ACHN (cell line): ENCODE measurements around the gene MGLL.

Source experiments
- DNase-seq: peaks from one replicate; pipeline ENCODE4 v3.0.0-alpha.2; 2015
- in situ Hi-C: cut with HindIII; loops from 2 replicates; pipeline ENCODE4 v1.10.0; 2017; ENCODE audit warnings: low sequenced_read_pairs, low pct_ligation_motif_present, low pct_unique_long_range_greater_than_20kb

Gene MGLL

DNA sequence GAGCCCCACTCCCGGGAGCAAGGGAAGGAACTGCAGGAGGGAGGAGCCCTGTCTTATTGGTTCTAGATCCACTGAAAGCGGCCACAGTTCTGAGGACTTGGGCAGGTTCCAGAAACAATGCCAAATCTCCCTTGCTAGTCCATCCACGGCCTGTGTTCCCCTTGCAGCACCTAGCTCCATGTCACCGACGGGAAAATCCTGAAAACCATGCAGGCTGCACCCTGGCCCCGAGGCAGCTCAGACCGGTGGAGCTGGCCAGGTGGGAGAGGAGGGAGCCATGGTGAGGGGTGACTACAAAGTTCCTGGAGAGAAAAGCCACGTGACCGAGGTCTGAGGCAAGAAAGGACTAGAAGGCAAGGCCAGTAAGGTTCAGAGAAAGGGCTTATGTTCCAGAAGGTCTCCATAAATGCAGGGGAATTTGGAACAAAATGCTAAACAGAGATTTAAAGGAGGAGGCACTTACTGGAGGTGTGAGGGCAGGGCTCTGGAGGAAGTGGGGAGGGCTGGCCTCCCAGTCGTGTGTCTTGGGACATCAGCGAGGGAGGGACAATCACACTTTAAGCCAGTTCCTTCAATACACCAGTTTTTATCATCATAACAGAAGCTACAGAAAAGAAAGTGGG, 5.4 kb downstream of the MGLL start:
- in situ Hi-C loops, result no loop called here
- no peak for DNase-seq

DNA sequence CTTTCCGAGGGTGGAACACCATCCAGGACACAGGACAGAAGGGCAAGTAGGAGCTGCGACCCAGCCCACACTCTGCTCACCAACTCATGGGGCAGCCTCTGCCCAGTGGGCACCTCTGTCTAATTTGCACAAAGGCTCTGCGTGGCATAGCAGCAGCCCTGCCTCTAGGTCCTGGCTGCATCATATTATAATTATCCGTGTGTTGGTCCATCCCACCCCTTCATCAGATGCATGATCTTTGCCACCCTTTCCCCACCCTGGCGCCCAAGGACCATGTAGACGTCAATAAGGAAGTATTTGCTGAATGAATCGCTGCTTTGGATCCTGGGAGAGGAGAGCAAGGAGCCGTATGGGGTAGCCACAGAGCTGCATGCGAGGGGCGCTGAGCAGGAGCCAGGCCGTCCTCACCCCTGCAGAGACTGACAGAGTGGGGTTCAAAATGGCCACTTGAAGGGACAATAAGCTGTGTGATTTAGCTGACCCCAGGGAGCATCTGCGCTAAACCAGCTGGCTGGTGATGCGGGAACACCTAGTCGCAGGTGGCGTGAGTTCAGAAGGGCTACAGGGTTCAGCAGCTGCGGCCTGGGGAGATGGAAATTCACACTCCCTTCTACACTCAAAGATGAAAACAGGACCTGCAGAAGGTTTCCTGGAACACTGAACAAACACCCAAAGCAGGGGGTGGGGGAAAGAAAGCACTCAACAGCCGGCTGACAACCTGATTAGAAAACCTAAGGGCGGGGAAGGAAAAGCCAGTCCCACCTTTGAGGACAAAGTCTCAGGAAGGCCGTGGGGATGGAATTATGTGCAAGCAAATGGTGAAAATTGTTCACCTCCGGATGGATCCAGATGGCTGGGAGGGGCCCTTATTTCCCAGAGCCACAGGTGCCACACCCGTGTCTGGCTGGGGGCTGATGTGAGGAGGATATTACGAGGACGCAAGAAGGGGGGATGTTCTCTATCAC, 6.4 kb downstream of the MGLL start:
- in situ Hi-C loops, result no loop called here
- no peak for DNase-seq

DNA sequence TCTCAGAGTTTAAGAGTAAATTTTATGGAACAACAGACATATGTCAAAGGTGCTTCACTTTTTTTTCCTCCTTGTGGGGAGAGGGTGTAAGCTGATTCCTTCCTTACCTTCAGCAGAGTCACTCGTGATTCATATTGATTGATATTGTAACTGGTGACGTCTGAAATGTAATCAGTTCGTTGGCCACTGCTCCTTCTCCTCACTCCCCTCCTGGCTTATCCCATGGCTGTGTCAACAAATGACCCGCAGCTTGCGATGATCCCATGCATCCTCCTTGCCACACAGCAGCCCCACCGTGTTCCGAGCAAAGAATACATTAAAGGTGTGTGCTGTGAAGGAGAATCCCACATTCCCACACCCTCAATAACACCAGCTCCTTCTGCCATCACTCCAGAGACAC, 7.3 kb downstream of the MGLL start:
- DNase-seq, result no peak

DNA sequence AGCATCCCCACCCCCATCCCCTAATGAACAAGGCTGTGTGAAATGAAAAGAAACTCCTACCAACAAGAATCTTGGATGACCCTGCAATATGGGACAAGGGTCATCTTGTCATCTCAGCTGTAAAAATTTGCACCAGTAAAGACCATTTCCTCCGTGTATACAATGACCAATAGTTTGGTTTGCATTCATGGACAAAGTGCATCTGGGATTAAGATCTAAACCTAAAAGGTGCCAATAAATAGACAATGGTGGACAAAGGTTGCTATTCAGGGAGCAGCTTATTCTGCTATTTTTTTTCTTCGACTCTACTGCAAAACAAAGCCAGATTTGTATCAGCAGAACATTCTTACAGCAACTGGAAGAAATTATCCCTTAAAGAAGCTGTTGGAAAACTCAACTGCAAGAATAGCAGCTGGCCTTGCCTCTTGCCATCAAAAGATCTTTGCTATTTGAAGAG, 8.0 kb downstream of the MGLL start:
- DNase-seq, result no peak

More for the DNA sequence above, 7.3 kb downstream of the MGLL start:
- in situ Hi-C loops, result no loop called here

DNA sequence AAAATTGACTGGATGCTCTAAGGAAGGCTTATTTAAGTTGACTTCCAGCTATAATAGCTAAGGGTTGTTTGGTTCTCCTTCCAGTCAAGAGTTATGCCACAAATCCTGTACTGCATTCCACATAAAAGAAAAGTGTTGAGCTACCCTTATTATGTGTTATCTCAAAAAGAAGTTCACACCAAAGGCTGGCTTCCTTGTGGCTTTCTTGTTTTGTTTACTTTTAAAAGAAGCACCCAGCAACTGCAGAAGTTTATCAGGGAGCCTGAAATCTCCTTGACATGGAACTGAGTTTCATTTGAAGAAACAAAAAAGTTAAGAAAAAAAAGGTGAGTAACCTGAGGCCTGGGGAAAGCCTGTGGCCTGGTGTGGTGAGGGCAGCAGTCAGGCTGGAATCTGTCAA, 10.2 kb downstream of the MGLL start:
- no peak for DNase-seq
- in situ Hi-C loops, result no loop called here

More for the DNA sequence above, 8.0 kb downstream of the MGLL start:
- in situ Hi-C loops, result no loop called here

DNA sequence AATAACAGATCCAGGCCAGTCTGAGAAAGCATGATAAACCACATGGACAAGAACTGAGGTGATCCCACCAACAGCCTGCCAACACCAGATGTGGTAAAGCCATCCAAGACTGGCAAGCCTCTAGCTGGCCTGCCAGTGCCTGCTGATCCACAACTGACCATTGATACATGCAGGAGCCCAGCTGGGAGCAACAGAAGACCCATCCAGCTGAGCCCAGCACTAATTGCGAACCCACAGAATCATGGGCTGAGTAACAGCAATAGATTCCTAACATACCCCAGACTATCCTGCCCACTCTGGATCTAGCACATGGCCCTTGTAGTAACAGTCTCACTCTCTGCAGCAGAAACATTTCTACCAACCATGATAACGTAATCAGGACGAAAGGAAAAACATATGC, 10.6 kb downstream of the MGLL start:
- in situ Hi-C loops, result no loop called here
- DNase-seq, result no peak

DNA sequence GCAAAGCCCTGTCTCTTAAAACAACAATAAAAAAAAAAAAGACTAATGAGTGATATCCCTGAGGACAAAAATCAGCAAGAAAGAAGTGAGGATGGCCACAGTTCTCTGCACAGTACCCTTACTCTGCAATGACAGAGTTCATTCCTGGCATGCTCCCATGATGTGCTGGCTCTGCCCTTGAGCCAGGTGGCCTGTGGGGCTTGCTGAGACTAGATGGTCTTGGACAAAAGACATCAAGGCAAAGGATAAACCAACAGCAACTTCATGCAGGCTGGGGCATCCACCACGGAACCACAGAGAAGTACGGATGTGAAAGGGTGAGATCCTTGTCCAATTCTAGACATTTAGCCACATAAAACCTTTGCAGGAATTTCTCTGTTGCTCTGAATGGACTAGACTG, 12.7 kb downstream of the MGLL start:
- in situ Hi-C loops, result no loop called here

DNA sequence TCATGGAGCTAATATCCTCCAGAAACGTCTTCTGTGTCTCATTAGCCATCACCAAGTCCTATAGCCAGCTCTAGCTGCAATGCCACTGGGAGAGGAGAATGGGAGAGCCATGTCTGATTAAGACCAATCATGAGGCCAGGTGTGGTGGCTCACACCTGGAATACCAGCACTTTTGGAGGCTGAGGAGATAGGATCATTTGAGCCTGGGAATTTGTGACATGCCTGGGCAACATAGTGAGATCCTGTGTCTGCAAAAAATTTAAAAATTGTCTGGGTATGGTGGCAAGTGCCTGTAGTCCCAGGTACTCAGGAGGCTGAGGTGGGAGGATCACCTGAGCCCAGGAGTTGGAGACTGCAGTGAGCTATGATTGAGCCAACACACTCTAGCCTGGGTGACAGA, 13.1 kb downstream of the MGLL start:
- in situ Hi-C loops, result no loop called here
- DNase-seq, result no peak

More for the DNA sequence above, 12.7 kb downstream of the MGLL start:
- no peak for DNase-seq

DNA sequence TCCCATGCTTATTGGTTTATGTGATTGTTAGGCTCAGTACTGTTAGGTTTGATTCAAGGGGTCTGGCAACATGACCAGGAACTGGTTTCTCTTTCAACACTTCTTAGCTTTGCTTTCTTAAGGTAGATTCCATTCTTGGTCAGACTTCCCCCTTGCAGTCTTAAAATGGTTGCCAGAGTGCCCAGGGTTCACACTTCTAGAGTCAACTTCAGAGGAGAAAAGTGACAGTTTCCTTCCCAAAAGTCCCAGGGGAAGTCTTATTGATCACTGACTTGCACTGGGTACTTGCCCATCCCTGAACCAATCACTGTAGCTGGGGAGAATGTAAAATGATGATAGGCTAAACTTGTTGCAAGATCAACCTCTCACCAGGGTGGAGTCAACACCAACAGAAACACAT, 14.1 kb downstream of the MGLL start:
- DNase-seq, result no peak

DNA sequence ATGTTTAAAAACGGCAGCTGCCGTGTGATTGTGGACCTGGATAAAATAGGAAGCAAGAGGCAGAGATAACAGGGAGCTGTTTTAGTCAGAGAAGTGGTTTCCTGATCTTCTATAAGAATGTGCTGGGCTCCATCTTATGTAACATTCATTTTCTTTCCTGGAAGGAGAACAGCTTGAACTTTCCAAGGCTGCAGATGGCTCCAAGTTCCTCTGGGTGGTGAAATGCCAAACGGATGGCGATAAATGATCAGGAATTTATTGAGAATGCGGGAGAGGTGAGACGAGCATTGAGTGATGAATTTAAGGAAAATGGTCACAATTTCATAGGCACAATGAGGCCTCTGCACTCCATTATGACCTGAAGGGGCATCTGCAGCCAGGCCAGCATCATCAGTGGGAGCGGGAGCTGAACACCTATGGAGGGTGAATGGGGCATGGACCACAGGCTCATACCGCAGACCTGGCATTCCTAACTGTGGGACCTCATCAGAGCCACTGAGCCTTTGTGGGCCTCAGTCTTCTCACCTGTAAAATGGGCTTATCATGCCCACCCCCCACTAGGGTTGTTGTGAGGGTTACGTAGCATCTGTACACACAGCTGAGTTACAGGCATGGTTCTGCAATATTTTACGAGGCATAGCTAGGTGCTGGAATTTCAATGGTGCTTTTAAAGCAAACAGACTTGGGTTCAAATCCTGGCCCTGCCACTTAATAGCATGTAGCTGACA, 17.1 kb downstream of the MGLL start:
- DNase-seq, result no peak

More for the DNA sequence above, 14.1 kb downstream of the MGLL start:
- in situ Hi-C loops, result no loop called here

DNA sequence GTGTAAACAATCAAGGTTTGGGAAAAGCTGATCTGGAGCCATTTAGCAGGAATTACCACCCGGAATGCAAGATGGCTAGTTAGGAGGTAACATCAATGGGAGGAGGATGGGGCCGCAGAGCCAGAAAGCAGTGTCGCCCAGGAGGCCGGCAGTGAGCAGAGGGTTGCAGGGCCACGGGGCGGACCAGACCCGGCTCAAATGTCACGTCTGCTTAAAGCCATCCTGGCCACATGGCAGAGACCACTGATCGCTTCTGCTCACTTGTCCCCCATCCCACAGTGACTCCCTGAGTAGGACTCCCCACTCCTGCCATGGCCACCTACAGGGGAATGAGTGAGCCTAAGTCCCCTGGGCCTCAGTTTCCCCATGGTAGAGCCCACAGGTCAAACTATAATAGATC, 18.2 kb downstream of the MGLL start:
- in situ Hi-C loops, result no loop called here
- DNase-seq, result no peak

More for the DNA sequence above, 17.1 kb downstream of the MGLL start:
- in situ Hi-C loops, result no loop called here

DNA sequence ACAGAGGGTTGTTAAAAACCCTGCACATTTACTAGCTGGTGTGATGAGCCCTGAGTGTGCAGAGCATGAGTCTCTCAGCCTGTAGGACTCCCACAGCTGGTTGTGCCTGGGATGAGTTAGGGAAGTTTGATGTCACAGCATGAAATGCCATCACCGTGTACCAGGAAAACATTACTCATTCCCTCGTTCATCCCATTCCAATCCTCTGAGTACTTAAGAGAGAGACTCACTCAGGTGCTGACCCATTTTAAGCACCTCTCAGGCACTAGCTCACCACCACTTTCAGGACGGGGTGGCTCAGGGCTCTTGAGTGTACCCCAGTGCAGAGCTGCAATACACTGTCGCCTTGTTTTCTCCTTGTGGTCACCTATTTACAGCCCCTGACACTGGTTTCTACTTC, 18.7 kb downstream of the MGLL start:
- in situ Hi-C loops, result no loop called here
- peak; percentile 89 for DNase-seq

DNA sequence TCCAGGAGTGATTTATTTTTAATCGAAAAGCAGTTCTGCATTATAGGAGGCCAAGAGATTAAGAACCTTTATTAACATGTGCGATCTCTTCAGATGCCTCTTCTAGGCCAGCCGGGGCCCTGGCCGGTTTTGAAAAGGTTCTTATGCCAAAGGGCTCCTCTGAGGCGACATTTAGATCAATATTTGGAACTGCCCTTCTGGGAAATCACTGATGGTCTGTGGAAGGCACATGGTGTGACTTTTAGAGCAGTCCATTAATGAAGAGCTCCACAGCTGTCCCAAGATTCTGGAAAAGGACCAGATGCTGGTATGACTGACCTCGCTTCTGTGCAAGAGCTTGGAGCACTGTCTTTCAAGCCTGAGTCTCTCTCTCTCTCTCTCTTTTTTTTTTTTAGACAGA, 19.7 kb downstream of the MGLL start:
- no peak for DNase-seq
- in situ Hi-C loops, result no loop called here

DNA sequence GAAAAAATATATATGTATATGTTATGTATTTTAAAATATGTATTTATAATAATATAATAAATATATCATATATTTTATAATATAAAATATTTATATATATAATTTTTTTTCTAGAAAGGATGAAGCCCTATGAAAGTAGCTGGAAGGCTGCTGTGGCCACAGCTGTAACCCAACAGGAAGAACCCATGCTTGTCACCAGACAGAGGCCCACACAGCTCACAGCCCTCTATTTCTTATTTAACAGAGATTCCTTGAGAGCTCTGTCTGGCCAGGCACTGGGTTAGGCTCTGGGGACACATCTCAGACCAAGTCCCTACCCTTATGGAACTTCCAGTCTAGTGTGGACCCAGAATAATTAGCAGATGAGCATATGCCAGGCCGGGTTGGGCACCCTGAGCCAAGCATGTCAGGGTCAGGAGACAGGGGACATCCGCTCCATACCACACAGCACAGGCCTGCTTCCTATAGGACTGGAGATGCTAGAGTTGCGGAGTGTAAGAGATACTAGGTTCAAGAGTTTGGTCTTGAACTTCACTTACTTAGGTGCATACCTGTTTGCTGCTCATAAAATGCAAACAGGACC, 20.5 kb downstream of the MGLL start:
- no peak for DNase-seq
- in situ Hi-C loops, result no loop called here

DNA sequence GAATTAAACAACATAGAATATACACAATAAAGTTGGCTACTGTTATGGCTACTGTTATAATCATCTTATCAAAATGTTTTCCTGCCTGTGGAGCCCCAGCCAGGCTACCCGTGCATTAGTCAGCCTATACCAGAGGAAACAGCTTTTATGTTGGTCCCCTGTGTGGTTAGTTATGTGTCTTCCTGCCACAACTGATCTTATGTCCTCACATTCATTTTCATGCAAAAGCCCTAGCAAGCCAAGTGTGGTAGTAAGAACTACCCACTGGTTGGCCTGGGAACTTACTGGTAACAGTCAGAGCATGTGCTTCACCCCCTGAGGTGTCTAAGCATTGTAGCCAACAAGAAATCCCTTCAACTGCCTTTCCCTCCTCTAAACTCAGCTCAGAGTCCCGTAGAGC, 21.8 kb downstream of the MGLL start:
- DNase-seq, result no peak
- in situ Hi-C loops, result no loop called here

DNA sequence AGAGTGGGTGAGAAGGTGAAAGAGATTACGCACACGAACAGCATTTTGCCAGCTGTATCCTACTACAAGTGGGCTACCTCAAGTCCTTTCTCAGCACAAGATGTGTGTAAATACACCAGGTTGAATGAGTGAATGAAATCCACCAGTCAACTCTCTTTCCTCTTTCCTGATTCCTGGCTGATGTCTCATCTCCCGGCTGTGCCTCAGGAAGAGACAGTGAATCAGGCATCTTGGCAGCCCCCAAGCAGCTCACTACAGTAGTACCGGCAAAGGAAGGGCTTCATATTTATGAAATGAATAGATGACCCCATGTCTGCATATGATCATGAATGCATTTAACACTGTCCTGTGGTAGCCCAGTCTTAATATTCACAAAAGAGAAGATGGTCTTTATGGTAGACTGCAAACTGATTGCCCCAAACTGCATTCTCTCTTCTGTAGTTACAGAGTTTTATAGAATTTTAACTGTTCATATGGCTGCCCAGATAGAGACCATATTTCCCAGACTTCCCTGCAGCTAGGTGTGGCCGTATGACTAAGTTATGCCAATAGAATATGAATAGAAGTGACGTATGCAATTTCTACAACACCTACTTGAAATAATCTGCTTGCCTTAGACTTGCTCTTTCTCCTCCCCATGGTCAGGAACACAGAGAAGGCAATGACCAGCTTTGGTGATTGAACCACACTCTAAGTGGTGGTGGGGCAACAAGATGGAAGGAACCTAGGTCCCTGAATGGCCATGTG, 22.7 kb downstream of the MGLL start:
- peak; percentile 79 for DNase-seq
- in situ Hi-C loops, result no loop called here

DNA sequence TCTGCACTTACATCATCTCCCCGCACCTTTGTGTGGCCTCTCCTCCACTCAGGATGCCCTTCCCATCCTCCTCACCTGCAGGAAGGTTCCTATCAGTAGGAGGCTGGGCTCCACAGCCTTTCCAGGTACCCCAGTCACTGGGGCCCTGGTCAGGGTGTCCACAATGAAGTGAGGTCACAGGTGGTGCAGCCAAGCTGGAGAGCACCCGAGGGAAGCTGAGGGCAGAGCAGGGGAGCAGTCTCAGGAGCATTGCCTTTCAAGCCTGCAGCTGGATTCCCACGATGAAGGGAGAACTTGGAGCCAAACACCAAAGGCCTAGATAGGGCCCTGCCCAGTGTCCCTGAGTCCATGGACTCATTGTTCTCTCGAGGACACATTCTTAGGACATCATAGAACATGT, 23.6 kb downstream of the MGLL start:
- DNase-seq, result no peak

DNA sequence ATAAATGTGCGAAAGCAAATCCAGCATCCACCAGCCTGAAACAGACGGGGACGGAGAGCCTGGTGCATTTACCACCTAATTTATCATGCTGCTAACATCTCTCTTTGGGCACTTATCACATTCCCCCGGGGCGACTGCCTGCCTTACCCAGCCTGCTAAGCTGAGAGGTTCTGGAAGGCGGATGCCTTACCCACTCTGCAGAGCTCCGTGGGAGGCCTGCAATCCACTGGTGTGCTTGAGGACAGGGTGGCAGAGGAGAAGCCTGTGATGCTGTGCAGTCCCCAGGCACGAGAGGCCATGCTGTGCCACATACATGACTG, 25.5 kb downstream of the MGLL start:
- DNase-seq, result no peak
- in situ Hi-C loops, result no loop called here

More for the DNA sequence above, 23.6 kb downstream of the MGLL start:
- in situ Hi-C loops, result no loop called here
